WTC11 (cell line): ENCODE results near the gene CRTAP. TPM values are rescaled to one million over a fixed set of nuclear protein-coding genes. Genes with fewer than 3 reads are reported as not detected.

Source experiments
- ATAC-seq: fragments of 200-7000 bp; cut with Tn5 transposase; 2 replicates; pipeline ENCODE4 v1.10.0; 2021; ENCODE audit warnings: mild to moderate bottlenecking, moderate library complexity
- CTCF ChIA-PET: fragments of 300-600 bp; sonication (Branson Sonifier 250); formaldehyde crosslinking; loops from one replicate; lab custom pipeline; 2021; ENCODE audit warnings: antibody characterized with exemption; lab: Charles Lee
- POLR2A ChIA-PET: fragments of 350-600 bp; sonication (Branson Sonifier 250); formaldehyde crosslinking; loops from one replicate; lab custom pipeline; 2021; ENCODE audit warnings: antibody characterized with exemption; lab: Charles Lee
- DNase-seq: peaks from one replicate; pipeline ENCODE4 v3.0.0; 2021; ENCODE audit warnings: low spot score
- H3K27ac Mint-ChIP-seq: 2 replicates; pipeline ENCODE4 v1.8.0; 2021; ENCODE audit warnings: mixed read lengths
- H3K27me3 Mint-ChIP-seq: 2 replicates; pipeline ENCODE4 v1.8.0; 2021; ENCODE audit warnings: low read depth, mild to moderate bottlenecking, moderate library complexity, mixed read lengths
- H3K36me3 Mint-ChIP-seq: 2 replicates; pipeline ENCODE4 v1.8.0; 2021; ENCODE audit warnings: mixed read lengths
- H3K4me1 Mint-ChIP-seq: 2 replicates; pipeline ENCODE4 v1.8.0; 2022; ENCODE audit warnings: mixed read lengths
- H3K4me3 Mint-ChIP-seq: 2 replicates; pipeline ENCODE4 v1.8.0; 2021; ENCODE audit warnings: mild to moderate bottlenecking, moderate library complexity, mixed read lengths
- H3K9me3 Mint-ChIP-seq: 2 replicates; pipeline ENCODE4 v1.8.0; 2021; ENCODE audit warnings: mixed read lengths
- CBFB ChIP-seq: sonication (generic); formaldehyde crosslinking; IDR thresholded peaks from 2 replicates; pipeline ENCODE4 v1.8.1; 2022; ENCODE audit warnings: mild to moderate bottlenecking, low read depth, missing genetic modification reagents
- CREM ChIP-seq: sonication (generic); formaldehyde crosslinking; IDR thresholded peaks from 2 replicates; pipeline ENCODE4 v1.8.1; 2022; ENCODE audit warnings: mild to moderate bottlenecking, missing genetic modification reagents, moderate library complexity
- E2F4 ChIP-seq: sonication (generic); formaldehyde crosslinking; IDR thresholded peaks from 2 replicates; pipeline ENCODE4 v1.8.1; 2022; ENCODE audit warnings: low read depth, mild to moderate bottlenecking, moderate library complexity, missing genetic modification reagents, borderline replicate concordance
- FOXK1 ChIP-seq: sonication (generic); formaldehyde crosslinking; IDR thresholded peaks from 2 replicates; pipeline ENCODE4 v1.8.0; 2022; ENCODE audit warnings: mild to moderate bottlenecking, moderate library complexity, missing genetic modification reagents
- JUN ChIP-seq: sonication (generic); formaldehyde crosslinking; IDR thresholded peaks from 2 replicates; pipeline ENCODE4 v1.8.0; 2023; ENCODE audit warnings: mild to moderate bottlenecking, missing genetic modification reagents
- MAX ChIP-seq: sonication (generic); formaldehyde crosslinking; IDR thresholded peaks from 2 replicates; pipeline ENCODE4 v1.8.0; 2022; ENCODE audit warnings: mild to moderate bottlenecking, missing genetic modification reagents
- NFE2L1 ChIP-seq: sonication (generic); formaldehyde crosslinking; IDR thresholded peaks from 2 replicates; pipeline ENCODE4 v1.8.1; 2023; ENCODE audit warnings: missing genetic modification reagents
- NR1H2 ChIP-seq: sonication (generic); formaldehyde crosslinking; IDR thresholded peaks from 2 replicates; pipeline ENCODE4 v1.9.0; 2021; ENCODE audit warnings: mild to moderate bottlenecking, moderate library complexity, missing genetic modification reagents
- RELA ChIP-seq: sonication (generic); formaldehyde crosslinking; IDR thresholded peaks from 2 replicates; pipeline ENCODE4 v1.8.1; 2022; ENCODE audit warnings: missing genetic modification reagents, mild to moderate bottlenecking, borderline replicate concordance
- USF1 ChIP-seq: sonication (generic); formaldehyde crosslinking; IDR thresholded peaks from 2 replicates; pipeline ENCODE4 v1.8.0; 2022; ENCODE audit warnings: mild to moderate bottlenecking, missing genetic modification reagents
- ZNF232 ChIP-seq: sonication (generic); formaldehyde crosslinking; IDR thresholded peaks from 2 replicates; pipeline ENCODE4 v1.8.0; 2022; ENCODE audit warnings: mild to moderate bottlenecking, missing genetic modification reagents
- ZNF416 ChIP-seq: fragments of 250-450 bp; sonication (Bioruptor Pico); IDR thresholded peaks from 2 replicates; pipeline ENCODE4 v1.9.0; 2021; ENCODE audit warnings: mild to moderate bottlenecking, inconsistent platforms
- ZNF671 ChIP-seq: fragments of 250-450 bp; sonication (Bioruptor Pico); IDR thresholded peaks from 2 replicates; pipeline ENCODE4 v1.8.0; 2021; ENCODE audit warnings: mild to moderate bottlenecking
- total RNA-seq: library from RNA; stranded (reverse); gene quantifications from 3 replicates; pipeline ENCODE4 v1.2.3, GENCODE V29; 2021
- TF ChIP-seq, protein P1 (sequence below): sonication (generic); formaldehyde crosslinking; IDR thresholded peaks from 2 replicates; pipeline ENCODE4 v1.8.0; 2023; ENCODE audit warnings: missing genetic modification reagents, mild to moderate bottlenecking, borderline replicate concordance
- TF ChIP-seq, protein P2 (sequence below): sonication (generic); formaldehyde crosslinking; IDR thresholded peaks from 2 replicates; pipeline ENCODE4 v1.8.1; 2023; ENCODE audit warnings: mild to moderate bottlenecking, missing genetic modification reagents, borderline replicate concordance

The CRTAP gene
- total RNA-seq, 1 experiment from 2014 or later = 156 TPM

- TF ChIP-seq E2F4 (CRISPR knock-in tag) = no peak
These were observed 61.0 kb downstream of the CRTAP start (continued) for GRCh38 chr3:33174711-33175414.

GRCh38 chr3:33179132-33179531, 65.3 kb downstream of the CRTAP start:
- ChIA-PET CTCF (interaction anchor here (1.8 kb wide), 1 partner anchor 35 kb away, joined by 4 read pairs; no protein-coding TSS in a partner anchor), POLR2A (no interaction called here)
- no peaks in the 10 kb centered on the region for H3K36me3 Mint-ChIP-seq
- no peak overlapping the region for H3K27ac Mint-ChIP-seq
- peaks cover 27% of the 10 kb centered on the region; the same call in 1 of the 2 replicates for H3K9me3 Mint-ChIP-seq
- DNase-seq (no peak), ATAC-seq (no peak)
- no peak overlapping the region for H3K4me3 Mint-ChIP-seq
- TF ChIP-seq RELA (CRISPR knock-in tag) (no peak), ZNF416 (CRISPR knock-in tag) (no peak), ZNF671 (CRISPR knock-in tag) (no peak), ZNF232 (CRISPR knock-in tag) (no peak), CREM (CRISPR knock-in tag) (no peak), JUN (CRISPR knock-in tag) (no peak), NFE2L1 (CRISPR knock-in tag) (no peak), NR1H2 (no peak), FOXK1 (CRISPR knock-in tag) (no peak), MAX (CRISPR knock-in tag) (no peak), USF1 (CRISPR knock-in tag) (no peak), CBFB (CRISPR knock-in tag) (no peak)
- TF ChIP-seq, protein P1, sequence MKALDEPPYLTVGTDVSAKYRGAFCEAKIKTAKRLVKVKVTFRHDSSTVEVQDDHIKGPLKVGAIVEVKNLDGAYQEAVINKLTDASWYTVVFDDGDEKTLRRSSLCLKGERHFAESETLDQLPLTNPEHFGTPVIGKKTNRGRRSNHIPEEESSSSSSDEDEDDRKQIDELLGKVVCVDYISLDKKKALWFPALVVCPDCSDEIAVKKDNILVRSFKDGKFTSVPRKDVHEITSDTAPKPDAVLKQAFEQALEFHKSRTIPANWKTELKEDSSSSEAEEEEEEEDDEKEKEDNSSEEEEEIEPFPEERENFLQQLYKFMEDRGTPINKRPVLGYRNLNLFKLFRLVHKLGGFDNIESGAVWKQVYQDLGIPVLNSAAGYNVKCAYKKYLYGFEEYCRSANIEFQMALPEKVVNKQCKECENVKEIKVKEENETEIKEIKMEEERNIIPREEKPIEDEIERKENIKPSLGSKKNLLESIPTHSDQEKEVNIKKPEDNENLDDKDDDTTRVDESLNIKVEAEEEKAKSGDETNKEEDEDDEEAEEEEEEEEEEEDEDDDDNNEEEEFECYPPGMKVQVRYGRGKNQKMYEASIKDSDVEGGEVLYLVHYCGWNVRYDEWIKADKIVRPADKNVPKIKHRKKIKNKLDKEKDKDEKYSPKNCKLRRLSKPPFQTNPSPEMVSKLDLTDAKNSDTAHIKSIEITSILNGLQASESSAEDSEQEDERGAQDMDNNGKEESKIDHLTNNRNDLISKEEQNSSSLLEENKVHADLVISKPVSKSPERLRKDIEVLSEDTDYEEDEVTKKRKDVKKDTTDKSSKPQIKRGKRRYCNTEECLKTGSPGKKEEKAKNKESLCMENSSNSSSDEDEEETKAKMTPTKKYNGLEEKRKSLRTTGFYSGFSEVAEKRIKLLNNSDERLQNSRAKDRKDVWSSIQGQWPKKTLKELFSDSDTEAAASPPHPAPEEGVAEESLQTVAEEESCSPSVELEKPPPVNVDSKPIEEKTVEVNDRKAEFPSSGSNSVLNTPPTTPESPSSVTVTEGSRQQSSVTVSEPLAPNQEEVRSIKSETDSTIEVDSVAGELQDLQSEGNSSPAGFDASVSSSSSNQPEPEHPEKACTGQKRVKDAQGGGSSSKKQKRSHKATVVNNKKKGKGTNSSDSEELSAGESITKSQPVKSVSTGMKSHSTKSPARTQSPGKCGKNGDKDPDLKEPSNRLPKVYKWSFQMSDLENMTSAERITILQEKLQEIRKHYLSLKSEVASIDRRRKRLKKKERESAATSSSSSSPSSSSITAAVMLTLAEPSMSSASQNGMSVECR (CRISPR knock-in tag) = no peak
- TF ChIP-seq, protein P2, sequence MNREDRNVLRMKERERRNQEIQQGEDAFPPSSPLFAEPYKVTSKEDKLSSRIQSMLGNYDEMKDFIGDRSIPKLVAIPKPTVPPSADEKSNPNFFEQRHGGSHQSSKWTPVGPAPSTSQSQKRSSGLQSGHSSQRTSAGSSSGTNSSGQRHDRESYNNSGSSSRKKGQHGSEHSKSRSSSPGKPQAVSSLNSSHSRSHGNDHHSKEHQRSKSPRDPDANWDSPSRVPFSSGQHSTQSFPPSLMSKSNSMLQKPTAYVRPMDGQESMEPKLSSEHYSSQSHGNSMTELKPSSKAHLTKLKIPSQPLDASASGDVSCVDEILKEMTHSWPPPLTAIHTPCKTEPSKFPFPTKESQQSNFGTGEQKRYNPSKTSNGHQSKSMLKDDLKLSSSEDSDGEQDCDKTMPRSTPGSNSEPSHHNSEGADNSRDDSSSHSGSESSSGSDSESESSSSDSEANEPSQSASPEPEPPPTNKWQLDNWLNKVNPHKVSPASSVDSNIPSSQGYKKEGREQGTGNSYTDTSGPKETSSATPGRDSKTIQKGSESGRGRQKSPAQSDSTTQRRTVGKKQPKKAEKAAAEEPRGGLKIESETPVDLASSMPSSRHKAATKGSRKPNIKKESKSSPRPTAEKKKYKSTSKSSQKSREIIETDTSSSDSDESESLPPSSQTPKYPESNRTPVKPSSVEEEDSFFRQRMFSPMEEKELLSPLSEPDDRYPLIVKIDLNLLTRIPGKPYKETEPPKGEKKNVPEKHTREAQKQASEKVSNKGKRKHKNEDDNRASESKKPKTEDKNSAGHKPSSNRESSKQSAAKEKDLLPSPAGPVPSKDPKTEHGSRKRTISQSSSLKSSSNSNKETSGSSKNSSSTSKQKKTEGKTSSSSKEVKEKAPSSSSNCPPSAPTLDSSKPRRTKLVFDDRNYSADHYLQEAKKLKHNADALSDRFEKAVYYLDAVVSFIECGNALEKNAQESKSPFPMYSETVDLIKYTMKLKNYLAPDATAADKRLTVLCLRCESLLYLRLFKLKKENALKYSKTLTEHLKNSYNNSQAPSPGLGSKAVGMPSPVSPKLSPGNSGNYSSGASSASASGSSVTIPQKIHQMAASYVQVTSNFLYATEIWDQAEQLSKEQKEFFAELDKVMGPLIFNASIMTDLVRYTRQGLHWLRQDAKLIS (CRISPR knock-in tag) = no peak
- TF ChIP-seq, all 79 proteins: peak for 0
- no peaks in the 10 kb centered on the region for H3K27me3 Mint-ChIP-seq
- H3K4me1 Mint-ChIP-seq = no peaks in the 10 kb centered on the region
